GM10266 (cell line): ENCODE measurements around the gene PRR27.
"Not testable (repeated sequence)": the region's sequence is repeated elsewhere in the genome, so short reads cannot be mapped to it uniquely, and the experiment has no call there.

Experiments used
- DNase-seq: peaks from one replicate; pipeline ENCODE4 v3.0.0; 2012; ENCODE audit errors: extremely low spot score
- TF ChIP-seq, protein P1 (sequence below): IDR thresholded peaks from 2 replicates; pipeline ENCODE4 v1.5.1; 2012; ENCODE audit warnings: mild to moderate bottlenecking, low read depth; ENCODE audit not compliant: control insufficient read depth, insufficient read depth; ENCODE audit errors: missing control alignments

Gene PRR27

DNA sequence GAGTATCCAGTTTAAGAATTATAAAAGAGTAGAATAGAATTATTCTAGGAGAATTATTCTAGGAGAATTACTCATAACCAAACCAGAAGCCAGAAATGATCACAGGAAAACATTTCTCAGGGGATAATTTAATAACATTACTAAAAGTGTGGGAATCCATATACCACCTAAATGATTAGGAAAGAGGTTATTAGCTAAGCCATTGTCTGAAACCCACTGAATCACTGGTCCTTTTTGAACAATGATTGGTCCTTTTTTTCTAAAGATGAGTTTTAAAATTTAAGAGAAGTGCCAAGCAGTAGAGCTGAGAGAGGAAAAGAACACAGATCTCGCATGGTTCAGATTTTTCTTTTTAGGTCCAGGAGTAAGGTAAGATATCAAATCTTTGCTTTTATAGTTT, 41.4 kb downstream of the PRR27 start, which contains the start of gene ODAM:
TSS of gene ODAM (plus strand) at position 301 of the 400 bp plus-strand sequence. CDS start 819 bp downstream, outside the sequence.
- TF ChIP-seq, protein P1, sequence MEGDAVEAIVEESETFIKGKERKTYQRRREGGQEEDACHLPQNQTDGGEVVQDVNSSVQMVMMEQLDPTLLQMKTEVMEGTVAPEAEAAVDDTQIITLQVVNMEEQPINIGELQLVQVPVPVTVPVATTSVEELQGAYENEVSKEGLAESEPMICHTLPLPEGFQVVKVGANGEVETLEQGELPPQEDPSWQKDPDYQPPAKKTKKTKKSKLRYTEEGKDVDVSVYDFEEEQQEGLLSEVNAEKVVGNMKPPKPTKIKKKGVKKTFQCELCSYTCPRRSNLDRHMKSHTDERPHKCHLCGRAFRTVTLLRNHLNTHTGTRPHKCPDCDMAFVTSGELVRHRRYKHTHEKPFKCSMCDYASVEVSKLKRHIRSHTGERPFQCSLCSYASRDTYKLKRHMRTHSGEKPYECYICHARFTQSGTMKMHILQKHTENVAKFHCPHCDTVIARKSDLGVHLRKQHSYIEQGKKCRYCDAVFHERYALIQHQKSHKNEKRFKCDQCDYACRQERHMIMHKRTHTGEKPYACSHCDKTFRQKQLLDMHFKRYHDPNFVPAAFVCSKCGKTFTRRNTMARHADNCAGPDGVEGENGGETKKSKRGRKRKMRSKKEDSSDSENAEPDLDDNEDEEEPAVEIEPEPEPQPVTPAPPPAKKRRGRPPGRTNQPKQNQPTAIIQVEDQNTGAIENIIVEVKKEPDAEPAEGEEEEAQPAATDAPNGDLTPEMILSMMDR, result no peak
- DNase-seq, result no peak

DNA sequence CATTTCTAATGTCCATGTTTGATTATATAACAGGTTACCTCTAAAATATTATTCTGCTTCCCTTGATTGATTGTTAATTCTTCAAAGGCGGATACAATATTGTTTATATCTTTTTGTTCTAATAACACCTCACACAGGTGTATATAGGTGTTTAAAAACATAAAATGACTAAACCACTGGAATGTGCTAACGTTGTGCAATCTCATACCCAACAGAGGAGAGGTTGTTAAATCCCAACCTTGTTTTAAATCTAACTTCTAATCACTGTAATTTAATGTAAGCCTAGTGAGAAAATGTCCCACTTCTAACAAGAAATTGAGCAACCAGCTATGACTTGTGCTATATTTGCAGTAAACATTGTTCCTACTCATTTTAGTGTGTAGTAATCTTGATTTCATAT, 42.8 kb downstream of the PRR27 start:
- TF ChIP-seq, protein P1, result no peak
- no peak for DNase-seq

DNA sequence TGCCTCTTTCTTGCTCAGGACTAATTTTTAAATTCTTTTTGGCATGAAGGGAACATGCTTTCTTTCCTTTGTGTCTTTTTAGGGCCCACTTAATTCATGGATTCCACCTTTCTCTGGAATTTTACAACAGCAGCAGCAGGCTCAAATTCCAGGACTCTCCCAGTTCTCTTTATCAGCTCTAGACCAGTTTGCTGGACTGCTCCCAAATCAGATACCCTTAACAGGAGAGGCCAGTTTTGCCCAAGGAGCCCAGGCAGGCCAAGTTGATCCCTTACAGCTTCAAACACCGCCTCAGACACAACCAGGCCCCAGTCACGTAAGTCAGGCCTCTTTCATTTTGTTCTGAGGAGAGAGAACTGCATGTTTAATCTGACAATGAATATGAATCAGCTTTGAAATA, 43.8 kb downstream of the PRR27 start:
- DNase-seq, result no peak
- TF ChIP-seq, protein P1, result no peak

DNA sequence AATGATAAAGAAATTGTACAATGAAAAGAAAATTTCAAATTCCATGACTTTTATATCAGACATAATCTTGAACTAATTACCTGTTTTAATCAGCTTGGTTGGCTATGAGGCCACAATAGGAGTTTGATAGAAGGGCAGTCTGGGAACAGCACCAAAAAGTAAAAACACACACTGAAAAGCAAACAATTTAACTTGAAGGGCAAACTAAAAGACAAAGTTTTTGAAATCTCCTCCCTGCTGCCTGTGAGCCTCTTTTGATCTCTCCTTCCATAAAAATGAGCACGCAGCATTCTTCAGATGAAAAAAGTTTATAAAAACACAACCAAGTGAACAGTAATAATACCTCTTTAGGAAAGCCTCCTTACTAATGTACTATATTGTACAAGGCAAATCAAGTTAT, 49.6 kb downstream of the PRR27 start:
- TF ChIP-seq, protein P1, result no peak
- no peak for DNase-seq

DNA sequence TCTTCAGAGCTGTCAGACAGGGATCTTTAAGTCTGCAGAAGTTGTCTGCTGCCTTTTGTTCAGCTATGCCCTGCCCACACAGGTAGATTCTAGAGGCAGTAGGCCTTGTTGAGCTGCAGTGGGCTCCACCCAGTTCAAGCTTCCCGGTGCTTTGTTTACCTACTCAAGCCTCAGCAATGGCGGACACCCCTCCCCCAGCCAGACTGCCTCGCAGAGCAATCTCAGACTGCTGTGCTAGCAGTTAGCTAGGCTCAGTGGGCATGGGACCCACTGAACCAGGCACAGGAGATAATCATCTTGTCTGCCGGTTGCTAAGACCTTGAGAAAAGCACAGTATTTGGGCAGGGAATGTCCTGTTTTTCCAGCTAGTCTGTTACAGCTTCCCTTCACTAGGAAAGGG, 58.7 kb downstream of the PRR27 start:
- DNase-seq, result not testable (repeated sequence)
